HG03442 (cell line): ENCODE measurements around the gene SAMD1.
A peak's percentile ranks its signal among the peaks of the same experiment; 100 is the strongest.

Experiments
- ATAC-seq: cut with Tn5 transposase; IDR thresholded peaks from one replicate; pipeline ENCODE4 v1.9.1; 2021; ENCODE audit warnings: mild to moderate bottlenecking, moderate library complexity; ENCODE audit not compliant: unreplicated experiment

Gene SAMD1

DNA sequence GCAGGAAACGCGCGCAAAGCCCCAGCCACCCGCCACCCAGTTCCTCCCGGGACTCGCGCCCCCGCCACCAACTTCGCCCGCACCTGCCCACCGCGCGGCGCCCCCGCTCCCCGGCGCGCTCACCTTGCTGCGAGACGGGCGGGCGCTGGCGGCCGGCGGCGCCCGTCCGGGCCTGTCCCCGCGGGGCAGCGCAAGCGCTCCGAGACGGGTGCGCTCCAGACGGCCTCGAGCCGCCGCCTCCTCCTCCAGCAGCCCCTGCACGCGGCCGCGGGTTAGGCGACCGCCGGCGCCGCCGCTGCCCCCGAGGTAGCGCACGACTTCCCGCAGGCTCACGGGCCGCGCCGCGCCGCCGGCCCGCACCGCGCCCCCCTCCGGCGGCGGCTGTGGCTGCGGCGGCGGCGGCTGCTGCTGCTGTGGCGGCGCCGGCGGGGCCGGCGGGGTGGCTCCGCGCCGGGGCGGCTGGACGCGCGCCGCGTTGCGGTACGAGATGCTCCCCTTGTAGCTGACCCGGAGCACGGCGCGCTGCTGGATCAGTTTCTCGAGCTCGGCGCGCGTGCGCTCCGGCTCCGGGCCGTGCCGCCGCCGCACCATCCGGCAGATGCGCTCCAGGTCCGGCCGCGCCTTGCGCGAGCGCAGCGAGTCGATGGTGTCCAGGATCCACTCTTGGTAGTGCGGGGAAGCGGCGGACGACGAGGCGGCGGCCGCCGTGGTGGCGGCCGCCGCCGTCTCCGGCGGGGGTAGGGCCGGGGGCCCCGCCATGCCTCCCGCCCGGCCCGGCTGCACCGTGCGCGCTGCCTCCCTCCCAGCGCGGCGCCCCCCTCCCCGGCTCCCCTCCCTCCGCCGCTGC is 666 bp downstream of the SAMD1 start:
- ATAC-seq, result no peak

DNA sequence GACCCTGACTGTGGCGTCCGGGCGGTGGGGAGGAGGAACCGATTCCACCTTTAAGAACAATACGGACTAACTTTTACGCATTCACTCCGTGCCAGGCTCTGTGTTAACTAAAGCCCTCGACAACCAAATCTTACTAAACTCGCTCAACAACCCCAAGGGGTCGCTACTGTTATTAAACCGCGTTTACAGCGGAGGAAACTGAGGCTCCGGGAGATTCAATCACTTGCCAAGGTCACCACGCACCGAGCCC is 1.2 kb downstream of the SAMD1 start:
- no peak for ATAC-seq

DNA sequence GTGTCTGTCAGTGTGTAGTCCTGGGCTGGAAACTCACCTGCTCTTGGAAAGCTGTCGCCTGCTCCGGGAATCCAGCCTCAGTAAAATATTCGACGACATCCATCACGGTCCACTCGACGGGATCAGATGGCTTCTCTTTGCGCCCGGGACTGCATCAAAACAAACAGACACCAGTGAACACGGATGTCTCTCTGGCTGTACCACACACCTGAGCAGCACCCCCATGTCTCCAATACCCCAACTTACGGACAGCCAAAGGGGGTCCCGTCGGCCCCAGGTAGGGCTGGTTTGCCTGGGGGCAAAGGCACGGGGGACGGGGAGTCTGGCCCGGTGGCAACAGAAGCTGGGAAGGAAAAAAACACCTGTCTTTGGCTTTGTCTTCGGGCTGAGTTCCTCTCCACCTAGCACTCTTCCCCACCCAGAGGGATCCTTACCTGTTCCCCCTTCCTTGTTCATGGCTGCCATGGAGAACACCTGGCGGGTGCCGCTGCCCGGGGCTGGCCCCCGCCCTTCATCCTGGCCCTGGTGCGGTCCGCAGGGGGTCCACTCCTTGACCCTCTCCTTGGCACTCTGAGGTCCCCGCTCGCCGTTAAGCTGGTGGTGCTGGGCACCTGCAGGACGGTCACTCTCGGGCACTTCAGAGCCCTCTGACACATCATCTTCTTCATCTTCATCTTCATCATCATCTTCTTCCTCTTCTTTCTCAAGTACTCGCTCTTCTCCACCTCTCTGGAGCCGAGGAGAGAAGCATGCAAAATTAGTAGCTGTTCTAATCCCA is 1.7 kb downstream of the SAMD1 start:
- no peak for ATAC-seq

- no peak for ATAC-seq
Observed at GRCh38 chr19:14086098-14086497, 4.5 kb downstream of the SAMD1 start.

DNA sequence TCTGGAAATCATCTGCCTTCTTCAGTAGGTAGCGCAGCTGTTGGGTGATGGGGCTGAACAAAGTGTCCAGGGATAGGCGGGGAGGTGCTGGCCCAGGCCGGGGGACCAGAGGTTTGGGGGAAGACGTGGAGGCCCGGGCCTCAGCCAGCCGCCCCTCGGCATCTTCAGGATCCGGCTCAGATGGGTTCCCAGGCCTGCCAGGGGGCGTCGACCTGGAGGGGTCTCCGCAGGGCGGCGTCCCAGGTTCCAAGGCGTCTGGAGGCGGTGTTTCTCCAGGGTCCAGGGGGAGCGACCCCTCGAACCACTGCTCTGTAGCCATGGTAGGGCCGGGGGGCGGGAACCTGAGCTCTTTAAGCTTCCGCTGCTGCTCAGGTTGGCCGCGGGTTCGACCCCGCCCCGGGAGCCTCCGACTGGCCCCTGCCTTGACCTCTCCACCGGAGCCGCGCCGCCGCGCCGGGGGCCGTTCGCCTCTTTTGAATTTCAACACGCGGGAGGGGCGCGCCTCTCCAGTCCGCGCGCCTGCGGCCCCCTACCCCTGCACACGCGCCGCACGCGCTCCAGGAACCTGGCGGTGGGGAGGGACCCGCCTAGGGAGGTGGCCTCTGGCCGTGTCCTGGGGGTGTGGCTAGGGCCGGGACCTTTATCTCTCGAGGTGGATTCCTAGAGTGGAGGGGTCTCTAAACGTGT is 5.1 kb downstream of the SAMD1 start, which contains the start of gene C19orf67:
TSS of gene C19orf67 (minus strand) at position 475 of the 687 bp plus-strand sequence. CDS start at position 319, 156 bp downstream.
- no peak for ATAC-seq

GRCh38 chr19:14082675-14082960 is 7.9 kb downstream of the SAMD1 start:
- no peak for ATAC-seq

DNA sequence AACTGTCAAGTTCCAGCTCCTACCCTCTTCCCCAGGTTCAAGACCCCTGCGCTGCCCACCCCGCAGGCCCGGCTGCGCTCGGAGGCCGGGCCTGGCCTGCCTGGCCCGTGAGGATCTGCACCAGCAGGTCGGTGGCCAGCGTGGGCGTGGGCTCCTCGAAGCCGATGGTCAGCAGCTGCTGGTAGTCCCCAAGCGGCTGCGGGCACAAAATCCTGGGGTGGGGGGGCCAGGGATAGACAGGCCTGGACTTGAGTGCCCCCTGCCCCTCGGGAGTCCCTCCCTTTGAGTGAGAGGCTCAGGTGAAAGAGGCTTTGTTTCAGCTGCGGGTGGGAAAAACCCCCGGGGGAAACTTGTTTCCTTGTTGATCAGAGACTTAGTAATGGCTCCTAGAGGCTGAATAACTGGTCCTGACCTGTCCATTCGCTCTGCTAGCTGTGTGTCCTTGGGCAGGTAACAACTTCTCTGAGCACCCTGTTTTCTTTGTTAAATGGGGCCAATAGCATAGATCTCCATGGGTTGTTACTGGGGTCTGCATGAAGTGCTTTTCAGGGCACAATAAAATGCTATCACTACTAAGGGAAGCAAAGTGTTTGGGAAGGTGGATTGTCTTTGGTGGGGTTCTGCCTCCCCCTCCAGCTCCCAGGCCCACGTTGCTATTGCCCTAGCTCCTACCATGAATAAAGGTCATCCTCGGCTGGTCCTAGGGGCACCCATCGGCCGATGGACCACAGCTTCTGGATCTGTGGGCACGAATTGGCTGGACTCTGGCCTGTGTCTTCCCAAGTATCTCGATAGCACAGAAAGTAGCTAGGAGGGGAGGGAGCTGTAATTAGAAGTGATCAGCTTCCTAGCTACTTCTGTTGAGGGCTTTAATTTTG is 8.5 kb downstream of the SAMD1 start:
- ATAC-seq, result no peak

GRCh38 chr19:14080887-14081796 is 9.4 kb downstream of the SAMD1 start:
- peak; percentile 84 for ATAC-seq

- ATAC-seq, result no peak
Observed at GRCh38 chr19:14078411-14078810, 12.1 kb downstream of the SAMD1 start.

DNA sequence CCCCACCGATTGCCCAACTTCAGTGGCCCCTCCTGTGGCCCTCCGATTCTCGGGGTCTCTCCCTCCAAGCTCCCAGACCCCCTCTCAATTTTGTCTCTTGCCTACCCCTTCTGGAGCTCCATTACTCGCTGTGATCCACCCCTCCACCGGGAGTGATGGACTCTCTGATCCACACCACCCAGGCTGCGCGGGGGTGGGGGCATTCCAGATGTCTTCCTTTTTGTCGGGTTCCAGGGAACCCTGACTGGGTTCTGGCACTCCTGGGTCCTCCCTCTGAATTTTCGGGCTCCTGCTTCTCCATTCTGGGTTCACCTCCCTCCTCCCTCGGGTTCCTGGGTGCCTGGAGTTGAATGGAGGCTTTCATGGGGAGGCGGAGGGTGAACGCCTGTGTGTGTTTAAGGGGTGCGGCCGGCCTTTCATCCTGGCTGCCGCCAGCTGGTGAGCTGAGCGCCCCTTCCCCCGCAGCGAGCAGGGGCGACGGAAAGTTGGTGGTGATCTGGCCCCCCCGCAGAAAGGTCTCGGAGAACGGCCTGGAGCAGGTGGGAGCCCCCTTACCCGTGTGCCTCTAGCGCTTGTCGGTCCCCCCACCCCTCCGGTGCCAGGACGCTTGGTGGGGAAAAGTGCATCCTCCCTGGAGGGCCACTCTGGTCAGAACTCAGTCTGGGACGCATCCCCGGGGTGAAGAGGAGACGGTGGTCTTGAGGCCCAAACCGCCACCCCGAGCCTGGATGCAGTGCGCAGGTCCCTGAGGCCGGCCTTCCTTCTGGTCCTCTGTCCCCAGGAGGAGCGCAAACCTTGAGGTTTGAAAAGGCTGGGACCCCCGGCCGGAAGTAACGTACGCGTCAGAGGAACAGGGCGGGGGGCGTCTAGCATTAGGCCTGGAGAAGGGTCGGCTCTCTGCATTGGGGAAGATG is 16.4 kb downstream of the SAMD1 start:
- no peak for ATAC-seq

GRCh38 chr19:14073261-14073924 is 17.2 kb downstream of the SAMD1 start:
- ATAC-seq, result peak; percentile 45

DNA sequence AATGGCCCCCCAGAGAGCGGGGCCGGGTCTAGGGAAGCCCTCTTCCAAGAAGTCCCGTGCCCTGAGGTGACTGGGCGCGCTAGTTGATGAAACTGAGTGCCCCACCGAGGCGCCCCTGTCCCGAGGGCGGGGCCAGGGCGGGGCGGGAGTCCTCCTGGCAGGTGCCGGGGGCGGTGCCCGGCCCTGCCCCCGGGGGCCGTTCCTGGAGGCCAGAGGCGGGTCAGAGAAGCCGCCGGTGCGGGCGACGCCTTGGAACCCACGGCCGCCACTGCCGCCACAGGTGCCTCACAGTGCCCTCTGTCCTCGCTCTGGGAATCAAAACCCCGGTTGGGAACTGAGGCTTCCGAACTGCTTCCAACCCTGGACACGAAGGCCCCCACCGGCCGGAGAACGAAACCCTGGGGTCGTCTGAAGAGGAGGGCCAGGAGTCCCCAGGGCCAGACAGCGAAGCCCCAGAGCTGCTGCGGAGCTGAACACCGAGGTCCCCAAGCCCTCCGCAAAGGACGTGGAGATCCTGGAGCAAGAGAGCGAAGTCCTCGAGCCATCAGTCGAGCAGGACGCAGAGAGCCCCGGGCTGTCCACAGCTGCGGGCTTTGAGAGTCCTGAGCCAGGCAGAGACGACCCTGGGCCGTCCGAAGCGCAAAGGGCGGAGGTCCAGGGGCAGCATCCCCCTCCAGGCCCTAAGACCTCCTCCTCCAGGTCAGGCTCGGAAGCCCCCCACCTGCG is 17.9 kb downstream of the SAMD1 start, which contains the start of gene MISP3:
TSS of gene MISP3 (plus strand) at position 252 of the 726 bp plus-strand sequence. CDS start 524 bp downstream, outside the sequence.
- no peak for ATAC-seq

- ATAC-seq, result no peak
Observed at GRCh38 chr19:14070268-14071050, 20.1 kb downstream of the SAMD1 start.

GRCh38 chr19:14066134-14066533 is 24.4 kb downstream of the SAMD1 start:
- ATAC-seq, result no peak

GRCh38 chr19:14063105-14063504 is 27.4 kb downstream of the SAMD1 start:
- ATAC-seq, result no peak

DNA sequence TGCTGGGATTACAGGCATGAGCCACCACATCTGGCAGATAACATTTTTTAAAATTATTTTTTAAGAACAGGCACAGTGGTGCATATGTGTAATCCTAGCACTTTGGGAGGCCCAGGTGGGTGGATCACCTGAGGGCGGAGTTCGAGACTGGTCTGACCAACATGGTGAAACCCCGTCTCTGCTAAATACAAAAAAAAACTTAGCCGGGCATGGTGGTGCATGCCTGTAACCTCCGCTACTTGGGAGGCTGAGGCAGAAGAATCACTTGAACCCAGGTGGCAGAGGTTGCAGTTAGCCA is 28.0 kb downstream of the SAMD1 start:
- no peak for ATAC-seq
